Left lobe of liver (tissue), 2 donors: ENCODE data around the gene PPP1R9B. TPM values are rescaled to one million over a fixed set of nuclear protein-coding genes. Genes with fewer than 3 reads are reported as not detected.

Experiments
- ATAC-seq: fragments of 200-7000 bp; cut with Tn5 transposase; one replicate; pipeline ENCODE4 v1.9.1; 2020; ENCODE audit warnings: mild to moderate bottlenecking, moderate library complexity
- DNase-seq: peaks from one replicate; pipeline ENCODE4 v3.0.0-alpha.2; 2020; ENCODE audit warnings: low spot score
- total RNA-seq: library from RNA; stranded (reverse); gene quantifications from one replicate; pipeline ENCODE4 v1.2.1, GENCODE V29; 2021
- donor health status: DM: no; HTN: no; CAD: no; lungs with moderate emphysema.
- donor health status: DM: no; HTN: yes; CAD: no.

PPP1R9B gene
- total RNA-seq, 1 donor from 2014 or later, result 18.1 TPM

DNA sequence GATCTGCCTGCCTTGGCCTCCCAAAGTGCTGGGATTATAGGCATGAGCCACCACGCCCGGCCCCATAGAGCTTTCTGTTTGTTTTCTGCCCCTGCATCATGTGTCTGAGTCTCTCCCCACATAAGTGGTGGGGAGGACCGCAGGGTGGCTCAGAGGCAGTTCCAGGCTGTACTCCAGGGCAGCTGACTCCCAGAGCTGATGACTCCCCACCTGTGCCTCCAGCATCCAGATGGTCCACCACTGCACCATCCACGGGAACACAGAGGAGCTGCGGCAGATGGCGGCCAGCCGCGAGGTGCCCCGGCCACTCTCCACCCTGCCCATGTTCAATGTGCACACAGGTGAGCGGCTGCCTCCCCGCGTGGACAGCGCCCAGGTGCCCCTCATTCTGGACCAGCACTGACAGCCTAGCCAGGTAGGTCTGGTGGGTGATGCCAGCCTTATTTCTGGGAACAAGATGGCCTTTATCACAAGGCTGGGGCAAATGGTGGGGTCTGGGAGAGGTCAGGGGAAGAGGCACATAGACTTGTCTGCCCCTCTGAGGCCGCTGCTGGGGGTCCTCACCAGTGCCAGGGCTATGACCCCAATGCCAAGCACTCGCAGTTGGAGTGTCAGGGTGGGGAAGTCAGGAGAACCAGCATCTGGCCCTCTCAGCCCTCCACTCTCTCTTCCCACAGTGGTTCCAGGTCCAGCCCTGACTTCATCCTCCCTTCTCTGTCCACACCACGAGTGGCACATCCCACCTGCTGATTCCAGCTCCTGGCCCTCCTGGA lies 24.7 kb upstream of the PPP1R9B start:
- no peak for ATAC-seq

GRCh38 chr17:50174444-50174843 lies 24.0 kb upstream of the PPP1R9B start:
- no peak for ATAC-seq
- DNase-seq, result no peak

More for the DNA sequence above, 24.7 kb upstream of the PPP1R9B start:
- DNase-seq, result no peak

DNA sequence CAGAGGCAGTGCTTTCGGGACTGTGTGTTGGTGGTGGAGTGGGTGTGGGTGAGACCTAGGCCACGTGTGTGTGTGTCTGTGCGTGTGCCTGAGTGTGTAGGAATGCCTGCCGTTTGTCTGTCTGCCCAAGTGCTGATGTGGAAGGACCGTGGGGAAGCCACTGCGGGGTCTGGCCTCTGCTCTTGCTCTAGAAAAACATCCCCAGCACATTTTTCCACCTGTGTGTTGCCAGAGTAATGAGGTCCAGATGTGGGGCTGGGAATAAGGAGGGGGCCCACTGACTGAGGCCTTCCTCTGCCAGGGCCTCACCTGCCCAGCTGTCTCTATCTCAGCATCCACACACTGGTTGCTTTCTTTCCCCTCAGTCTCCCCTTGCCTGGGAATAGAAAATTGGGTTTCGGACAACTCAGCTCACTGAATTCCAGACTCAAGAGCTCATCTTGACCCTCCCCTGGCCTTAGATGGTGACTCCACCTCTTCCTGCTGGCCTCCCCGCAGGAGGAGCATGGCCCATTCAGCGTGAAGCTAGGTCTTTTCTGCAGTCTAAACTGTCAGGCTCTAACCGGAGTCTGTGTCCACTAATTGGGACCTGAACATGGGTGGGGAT lies 23.0 kb upstream of the PPP1R9B start:
- ATAC-seq, result no peak

DNA sequence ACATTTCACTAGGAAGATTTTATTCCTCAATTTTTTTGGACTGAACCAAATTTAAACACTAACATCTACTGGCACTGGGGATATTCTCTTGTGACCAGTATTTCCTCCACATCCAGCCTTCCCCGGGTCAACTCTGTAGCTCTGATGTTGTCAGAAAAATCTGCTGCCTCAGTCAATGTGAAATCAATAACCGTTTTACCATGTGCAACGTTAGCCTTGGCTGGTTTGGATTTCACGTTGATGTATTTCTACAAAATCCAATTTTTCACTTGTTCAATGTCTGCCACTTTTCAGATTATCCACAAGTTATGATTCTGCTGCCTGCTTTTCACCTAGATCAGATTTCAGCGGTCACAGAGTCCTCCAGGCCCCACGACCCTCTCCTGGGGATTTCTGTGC lies 22.5 kb upstream of the PPP1R9B start:
- no peak for DNase-seq
- no peak for ATAC-seq

More for the DNA sequence above, 23.0 kb upstream of the PPP1R9B start:
- DNase-seq, result no peak

GRCh38 chr17:50172130-50172529 lies 21.7 kb upstream of the PPP1R9B start:
- DNase-seq (no peak), ATAC-seq (no peak)

DNA sequence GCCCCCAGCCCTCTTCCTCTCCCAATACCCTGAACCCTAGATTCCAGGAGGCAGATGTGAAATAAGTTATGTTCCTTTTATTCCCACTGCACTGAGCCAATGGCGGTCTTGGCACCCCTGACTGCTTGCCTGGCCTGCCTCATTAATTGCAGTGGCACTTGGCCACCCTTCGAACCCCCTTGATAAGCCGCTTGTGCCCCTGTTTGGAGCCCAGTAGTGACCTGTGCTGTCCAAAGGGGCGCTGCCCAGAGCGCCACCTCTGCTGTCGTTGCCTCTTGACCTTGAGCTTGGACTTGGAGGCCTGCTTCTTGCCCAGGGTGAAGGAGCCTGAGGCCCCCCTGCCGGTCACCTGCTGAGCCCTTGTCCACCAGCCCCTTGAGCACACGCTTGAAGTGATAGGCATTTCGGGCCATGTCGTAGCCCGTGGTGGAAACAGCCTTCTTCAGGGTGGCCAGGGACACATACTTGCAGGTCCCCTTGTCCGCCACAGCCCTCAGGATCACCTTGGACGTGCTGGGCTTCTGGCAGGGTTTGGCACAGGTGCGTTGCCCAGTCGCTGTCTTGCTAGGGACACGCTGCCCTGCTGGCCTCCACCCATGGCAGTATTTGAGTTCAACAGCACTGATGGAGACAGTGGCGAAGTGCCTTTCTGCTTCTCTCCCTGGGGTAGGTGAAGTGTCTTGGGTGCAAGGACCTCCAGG lies 21.0 kb upstream of the PPP1R9B start:
- DNase-seq, result no peak
- ATAC-seq, result no peak

GRCh38 chr17:50170662-50171370 lies 20.3 kb upstream of the PPP1R9B start:
- DNase-seq (no peak), ATAC-seq (no peak)

GRCh38 chr17:50169881-50170459 lies 19.5 kb upstream of the PPP1R9B start:
- DNase-seq (no peak), ATAC-seq (no peak)

- DNase-seq (no peak), ATAC-seq (peak; percentile 87)
Observed at GRCh38 chr17:50169121-50169764, 18.8 kb upstream of the PPP1R9B start.

GRCh38 chr17:50168319-50168718 lies 17.8 kb upstream of the PPP1R9B start:
- DNase-seq (no peak), ATAC-seq (no peak)

DNA sequence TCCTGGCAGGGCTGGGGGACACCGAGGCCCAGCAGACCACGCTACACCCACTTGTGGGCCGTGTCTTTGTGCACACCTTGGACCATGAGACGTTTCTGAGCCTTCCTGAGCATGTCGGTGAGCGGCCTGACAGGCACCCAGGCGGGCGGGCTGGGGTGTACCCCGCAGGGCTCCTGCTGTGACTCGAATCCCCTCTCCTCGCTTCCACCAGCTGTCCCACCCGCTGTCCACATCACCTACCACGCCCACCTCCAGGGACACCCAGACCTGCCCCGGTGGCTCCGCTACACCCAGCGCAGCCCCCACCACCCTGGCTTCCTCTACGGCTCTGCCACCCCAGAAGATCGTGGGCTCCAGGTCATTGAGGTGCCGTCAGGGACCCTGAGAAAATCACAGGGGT lies 16.9 kb upstream of the PPP1R9B start:
- ATAC-seq (no peak), DNase-seq (no peak)

DNA sequence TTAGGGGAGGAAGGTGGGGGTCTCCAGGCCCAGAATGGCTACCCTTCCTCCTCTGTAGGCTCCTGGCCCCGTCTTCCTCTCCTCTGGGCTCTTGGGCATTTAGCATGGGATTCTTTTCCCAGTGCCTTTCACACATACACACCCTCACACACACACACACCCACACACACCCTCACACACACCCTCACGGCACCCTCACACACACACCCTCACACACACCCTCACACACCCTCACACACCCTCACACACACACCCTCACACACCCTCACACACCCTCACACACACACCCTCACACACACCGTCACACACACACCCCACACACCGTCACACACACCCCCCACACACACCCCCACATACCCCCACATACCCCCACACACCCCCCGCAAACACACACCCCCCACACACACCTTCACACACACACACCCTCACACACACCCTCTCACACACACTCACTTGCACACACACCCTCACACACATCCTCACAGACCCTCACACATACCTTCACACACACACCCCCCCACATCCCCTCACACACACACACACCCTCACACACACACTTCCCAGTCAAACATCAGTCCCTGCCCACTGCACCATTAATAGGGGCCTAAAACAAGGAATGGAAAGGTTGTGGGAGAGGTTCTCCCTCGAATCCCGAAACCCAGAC lies 16.2 kb upstream of the PPP1R9B start:
- no peak for DNase-seq
- ATAC-seq, result no peak

DNA sequence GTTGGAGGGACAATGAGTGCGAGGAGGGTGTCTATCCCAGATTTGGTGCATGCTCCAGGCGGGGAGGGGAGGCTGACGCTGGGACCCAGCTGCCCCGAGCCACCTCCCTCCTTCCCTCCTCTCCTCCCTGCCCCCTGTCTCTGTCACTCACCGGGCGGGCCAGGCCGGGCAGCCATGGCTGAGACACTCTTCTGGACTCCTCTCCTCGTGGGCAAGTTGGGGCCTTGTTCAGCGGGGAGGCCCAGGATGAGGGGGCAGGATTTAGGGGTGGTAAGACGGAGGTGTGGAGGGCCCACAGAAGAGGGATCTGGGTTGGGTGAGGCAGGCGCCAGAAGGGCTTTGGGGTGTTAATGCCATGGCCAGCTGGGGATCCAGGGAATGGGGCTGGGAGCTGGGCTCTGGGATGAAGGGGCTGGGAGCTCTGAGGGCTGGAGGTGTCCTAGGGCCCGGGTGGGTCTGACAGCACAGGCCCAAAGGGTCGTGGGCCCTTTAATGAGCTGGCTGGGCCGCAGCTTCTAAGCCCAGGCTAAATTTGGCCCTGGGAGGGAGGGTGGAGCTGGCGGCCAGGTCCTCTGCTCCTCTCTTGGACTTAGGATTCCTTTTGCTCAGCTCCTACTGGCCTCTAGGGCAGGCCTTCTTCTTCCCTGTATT lies 15.5 kb upstream of the PPP1R9B start, which contains the start of gene SGCA:
SGCA (plus strand) TSS at position 139 of the 651 bp plus-strand sequence; CDS start at position 175, 36 bp downstream.
- ATAC-seq (no peak), DNase-seq (no peak)

DNA sequence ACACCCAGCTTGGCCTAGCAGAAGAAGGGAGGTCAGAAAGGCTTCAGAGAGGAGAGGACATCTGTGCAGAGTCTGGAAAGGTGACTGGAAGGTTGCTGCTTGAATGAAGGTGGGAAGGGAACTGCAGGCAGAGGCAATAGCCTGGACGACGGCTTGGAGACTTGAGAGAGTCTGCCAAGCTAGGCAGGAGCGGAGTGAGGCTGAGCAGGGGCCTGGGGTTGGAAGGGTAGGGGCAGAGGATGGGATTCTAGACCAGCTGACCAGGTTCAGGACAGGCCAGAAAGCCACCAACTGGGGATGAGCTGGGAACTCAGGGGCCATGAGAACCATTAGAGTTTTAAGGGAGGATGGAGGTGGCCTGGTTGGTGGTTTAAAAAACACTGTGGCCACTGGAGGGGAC lies 15.0 kb upstream of the PPP1R9B start:
- no peak for ATAC-seq

DNA sequence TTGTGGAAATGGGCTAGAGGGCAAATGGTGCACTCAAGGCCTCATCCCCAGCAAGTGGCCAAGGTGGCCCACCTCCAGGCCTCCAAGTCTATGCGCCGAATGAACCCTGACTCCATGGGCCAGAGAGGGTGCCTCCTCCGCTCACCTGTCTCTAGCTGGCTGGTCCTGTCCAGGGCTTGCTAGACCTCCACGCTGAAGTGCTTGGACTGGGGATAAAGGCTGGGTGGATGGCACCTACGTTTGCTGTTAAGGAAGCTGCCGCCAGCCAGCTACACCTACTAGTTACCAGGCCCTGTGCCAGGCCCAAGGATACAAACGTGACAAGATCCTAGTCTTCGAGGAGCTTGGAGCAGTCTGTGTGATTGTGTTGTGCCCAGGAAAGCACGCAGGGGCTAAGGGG lies 14.6 kb upstream of the PPP1R9B start:
- DNase-seq (no peak), ATAC-seq (no peak)

More for the DNA sequence above, 15.0 kb upstream of the PPP1R9B start:
- DNase-seq, result no peak

DNA sequence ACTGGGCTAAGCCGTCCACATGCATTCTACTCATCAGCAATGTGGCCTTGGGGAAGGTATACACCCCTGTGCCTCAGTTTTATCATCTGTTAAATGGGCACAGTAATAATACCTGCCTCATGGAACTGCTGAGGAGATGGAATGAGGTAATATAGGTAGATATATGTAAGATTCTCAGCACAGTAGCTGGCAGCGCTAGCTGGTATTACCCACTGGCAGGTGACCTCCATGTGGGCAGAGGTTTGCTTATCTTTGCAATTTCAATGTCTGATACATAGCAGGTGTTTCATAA lies 14.2 kb upstream of the PPP1R9B start:
- no peak for DNase-seq
- no peak for ATAC-seq

GRCh38 chr17:50163843-50164696 lies 13.6 kb upstream of the PPP1R9B start:
- no peak for DNase-seq
- no peak for ATAC-seq

- ATAC-seq (no peak), DNase-seq (no peak)
Observed at GRCh38 chr17:50162466-50163254, 12.2 kb upstream of the PPP1R9B start.
